Activated T-helper 1 cell treated with anti-CD3 and anti-CD28 coated beads, Interleukin-2, amount 50 U/mL, for 16 hours (primary cell): ENCODE measurements around the gene CACNA1E.
"Not testable (repeated sequence)": the region's sequence is repeated elsewhere in the genome, so short reads cannot be mapped to it uniquely, and the experiment has no call there.

Experiments used
- DNase-seq, 2 donors: peaks; one replicate each; pipeline ENCODE4 v3.0.0-alpha.2; 2020; ENCODE audit warnings: low read depth in 1 of 2, low spot score in 1 of 2

Gene CACNA1E

DNA sequence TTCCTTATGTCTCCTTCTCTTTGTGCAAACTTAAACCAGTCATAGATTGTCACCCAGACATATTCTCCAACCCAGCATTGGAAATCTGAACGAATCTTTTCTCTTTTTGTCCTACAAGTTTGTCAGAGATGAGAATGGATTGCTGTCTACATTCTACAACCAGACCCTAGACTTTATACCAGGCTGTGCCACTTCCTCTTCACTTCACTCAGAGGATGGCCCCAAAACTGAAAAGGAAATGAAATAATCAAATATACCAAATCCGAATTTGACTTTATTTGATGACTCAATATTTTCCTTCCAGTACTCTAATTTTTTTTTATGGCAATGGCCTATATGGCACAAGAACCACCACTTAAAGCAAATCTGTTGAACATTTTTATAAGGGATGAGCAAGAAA is 321.7 kb downstream of the CACNA1E start:
- no peak for DNase-seq

DNA sequence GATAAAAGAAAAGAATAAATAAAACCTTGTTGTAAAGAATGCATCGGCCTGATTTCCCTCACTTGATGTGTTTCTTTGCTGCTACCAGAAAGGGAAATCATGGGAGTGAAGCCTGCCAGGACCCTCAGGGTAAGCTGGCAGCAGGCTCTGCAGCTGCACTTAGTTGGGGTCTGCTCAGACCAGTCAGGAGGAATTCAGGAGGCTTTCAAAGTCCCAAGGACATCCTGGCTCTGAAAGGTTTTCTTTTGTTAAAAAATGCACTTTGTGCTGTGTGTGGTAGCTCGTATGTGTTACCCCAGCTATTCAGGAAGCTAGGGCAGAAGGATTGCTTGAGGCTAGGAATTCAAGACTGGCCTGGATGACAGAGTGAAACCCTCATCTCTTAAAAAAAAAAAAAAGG is 323.4 kb downstream of the CACNA1E start:
- no peak for DNase-seq

DNA sequence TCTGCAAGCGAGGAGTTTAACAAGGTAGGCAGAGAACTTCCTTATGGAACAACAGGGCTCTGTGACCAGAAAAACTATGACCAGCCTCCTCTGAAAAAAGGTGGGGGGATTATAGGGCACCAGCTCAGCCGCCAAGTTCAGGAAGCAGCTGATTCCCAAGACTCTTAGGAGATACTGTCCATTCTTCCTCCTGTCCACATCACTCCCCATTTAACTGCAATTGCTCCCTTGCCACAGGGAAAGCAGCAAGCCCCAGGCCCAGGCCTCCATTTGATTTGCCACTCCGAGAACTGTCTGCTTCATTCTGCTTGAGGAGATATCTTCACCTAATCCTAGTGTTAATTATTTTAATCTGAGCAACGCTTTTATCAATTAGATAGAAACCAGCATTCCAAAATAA is 323.9 kb downstream of the CACNA1E start:
- no peak for DNase-seq

DNA sequence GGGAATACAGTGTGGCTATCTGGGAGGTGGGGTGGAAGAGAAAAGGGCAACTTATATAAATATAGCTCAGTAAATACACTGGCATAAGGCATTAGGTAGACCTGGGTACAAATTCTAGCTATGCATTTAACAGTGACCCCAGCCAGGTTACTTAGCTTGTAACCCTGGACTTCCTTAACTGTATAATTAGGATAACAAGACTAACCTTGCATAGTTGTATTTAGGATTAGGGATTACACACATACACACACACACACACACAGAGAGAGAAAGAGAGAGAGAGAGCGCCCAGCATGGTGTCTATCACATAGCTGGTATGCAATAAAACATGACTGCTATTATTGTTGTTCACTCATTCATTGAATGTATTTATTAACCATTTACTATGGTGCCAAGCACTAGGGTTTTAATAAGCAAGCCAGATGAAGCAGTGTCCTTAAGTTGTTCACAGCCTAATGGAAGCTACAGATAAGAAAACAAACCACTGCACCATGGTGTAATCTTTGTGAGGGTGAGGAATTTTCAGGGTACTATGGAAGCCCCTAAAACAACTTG is 326.8 kb downstream of the CACNA1E start:
- no peak for DNase-seq

DNA sequence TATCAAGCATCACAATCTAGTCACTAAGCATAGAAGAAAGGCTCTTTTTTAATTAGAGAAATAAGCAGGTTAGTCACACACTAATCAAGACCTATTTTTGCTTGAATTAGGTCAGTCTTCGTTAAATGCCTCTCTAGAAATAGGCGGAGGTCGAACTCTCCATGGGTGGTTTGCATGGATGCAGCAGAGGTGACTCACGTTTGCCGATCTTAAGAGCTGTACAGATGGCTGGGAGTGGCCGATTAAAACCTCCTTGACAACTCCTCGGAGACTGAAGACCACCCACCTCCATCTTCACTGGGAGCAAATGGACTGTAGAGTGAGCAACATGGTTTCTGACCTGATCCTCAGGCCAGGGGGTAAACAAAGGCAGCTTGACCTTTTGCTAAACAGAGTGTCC is 328.9 kb downstream of the CACNA1E start:
- DNase-seq, result no peak

DNA sequence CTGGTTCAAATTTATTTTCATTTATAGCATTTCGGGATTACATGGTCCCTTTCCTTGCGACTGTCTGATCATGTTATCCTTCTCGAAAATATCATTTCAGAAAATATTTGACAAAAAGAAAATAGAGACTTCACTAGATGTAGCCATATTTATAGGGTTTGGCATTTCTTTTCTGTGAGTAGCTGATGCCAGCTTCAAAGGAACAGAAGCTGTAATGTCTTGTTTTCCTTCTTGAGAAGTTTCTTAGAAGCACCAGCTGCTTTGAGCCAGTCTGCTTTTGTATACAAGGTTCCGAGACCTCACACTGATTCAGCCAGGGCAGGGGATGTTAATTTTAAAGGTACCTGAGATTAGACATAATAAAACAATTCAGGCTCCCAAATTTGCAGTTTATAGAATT is 329.9 kb downstream of the CACNA1E start:
- no peak for DNase-seq

DNA sequence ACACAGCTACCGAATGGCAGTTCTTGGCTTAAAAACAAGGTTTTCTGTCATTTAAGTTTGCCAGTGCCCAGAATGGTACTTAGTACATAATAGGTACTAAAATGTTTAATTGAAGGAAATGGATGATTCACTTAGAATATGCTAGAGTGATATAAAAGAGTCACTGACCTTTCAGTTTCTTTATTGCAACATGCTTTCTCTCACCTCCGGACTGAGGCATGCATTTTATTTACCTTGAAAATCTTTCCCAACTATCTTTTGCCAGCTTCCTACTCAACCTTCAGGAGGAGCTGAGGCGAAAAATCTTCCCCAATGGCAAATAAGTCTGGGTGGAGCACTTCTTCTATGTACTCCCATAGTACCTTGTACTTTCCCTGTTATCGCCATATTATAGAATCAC is 333.3 kb downstream of the CACNA1E start:
- DNase-seq, result no peak

DNA sequence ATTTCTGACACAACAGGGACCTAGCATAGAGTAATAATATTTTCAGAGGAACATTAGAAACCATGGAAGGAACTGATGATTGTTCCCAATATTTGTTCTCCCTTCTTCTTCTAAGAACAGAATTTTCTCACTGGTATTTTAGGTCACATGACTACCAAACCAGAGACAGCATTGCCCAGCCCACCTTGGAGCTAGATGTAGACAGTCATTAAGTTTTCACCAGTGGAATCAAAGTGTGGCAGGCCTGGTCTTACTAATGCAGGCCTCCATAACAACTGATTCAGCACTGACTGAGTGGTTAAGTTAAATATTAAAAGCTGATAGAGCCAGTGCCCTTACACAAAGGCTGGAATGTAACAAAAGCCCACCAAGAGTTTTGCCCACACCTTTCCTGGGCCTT is 333.8 kb downstream of the CACNA1E start:
- no peak for DNase-seq

DNA sequence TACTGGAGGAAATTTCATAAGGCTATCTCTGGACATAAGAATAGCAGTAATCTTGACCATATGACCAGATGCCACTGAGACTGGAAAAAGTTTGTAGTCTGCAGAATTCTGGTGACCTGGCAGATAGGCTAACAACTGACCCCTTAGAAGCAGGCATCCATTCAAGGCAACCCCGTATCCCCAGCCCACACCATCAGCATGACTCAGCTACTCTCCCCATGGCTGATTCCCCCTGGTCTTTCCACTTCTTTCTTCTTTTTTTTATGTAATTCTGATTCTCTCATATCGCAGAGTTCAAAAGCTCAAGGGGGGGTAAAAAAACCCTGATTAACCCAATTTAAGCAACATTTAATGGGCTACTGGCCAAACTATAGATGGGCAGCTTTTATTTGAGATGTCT is 335.1 kb downstream of the CACNA1E start:
- DNase-seq, result no peak

DNA sequence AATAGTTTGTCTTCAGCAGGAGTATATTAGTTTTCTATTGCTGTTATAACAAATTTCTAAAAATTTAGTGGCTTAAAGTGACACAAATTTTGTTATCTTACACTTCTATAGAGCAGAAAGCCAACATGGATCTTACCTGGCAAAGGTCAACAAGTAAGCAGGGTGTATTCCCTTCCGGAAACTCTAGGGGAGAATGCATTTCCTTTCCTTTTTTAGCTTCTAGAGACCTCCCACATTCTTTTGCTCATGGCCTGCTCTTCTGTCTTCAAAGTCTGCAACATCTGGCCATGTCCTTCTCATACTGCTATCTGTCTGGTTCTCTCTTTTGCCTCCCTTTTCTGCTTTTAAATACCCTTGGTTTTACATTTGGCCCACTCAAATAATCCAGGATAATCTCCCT is 335.6 kb downstream of the CACNA1E start:
- no peak for DNase-seq

DNA sequence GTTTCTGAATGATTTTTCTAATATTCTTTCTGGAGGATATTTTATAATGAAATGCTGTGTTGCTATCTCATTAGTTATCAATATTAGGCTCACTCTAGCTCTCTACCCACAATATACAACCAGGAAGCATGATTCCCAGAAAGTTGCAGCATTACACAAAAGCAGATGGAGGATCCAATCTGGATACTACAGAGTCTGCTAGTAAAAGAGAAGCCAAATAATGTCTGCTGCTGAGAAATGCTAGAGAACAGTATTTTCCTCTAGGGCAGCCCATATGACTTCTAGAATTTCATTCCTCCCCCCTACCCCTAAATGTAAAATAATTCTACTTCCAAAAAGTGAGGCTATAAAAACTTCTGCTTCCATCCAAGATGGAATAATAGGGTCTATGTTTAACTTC is 338.4 kb downstream of the CACNA1E start:
- no peak for DNase-seq

DNA sequence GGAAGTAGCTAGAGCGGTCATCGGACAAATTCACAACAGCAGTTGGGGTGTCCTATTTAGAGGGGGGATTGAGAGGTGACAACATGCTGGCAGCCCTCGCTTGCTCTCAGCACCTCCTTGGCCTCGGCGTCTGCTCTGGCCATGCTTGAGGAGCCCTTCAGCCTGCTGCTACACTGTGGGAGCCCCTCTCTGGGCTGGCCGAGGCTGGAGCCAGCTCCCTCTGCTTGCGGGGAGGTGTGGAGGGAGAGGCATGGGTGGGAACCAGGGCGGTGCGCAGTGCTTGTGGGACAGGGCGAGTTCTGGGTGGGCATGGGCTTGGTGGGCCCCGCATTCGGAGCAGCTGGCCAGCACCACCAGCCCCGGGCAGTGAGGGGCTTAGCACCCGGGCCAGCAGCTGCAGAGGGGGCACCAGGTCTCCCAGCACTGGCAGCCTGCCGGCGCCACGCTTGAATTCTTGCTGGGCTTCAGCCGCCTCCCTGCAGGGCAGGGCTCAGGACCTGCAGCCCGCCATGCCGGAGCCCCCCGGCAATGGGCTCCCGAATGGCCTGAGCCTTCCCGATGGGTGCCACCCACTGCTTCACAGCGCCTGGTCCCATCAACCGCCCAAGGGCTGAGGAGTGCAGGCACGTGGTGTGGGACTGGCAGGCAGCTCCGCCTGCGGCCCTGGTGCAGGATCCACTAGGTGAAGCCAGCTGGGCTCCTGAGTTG is 349.0 kb downstream of the CACNA1E start:
- not testable (repeated sequence) for DNase-seq

DNA sequence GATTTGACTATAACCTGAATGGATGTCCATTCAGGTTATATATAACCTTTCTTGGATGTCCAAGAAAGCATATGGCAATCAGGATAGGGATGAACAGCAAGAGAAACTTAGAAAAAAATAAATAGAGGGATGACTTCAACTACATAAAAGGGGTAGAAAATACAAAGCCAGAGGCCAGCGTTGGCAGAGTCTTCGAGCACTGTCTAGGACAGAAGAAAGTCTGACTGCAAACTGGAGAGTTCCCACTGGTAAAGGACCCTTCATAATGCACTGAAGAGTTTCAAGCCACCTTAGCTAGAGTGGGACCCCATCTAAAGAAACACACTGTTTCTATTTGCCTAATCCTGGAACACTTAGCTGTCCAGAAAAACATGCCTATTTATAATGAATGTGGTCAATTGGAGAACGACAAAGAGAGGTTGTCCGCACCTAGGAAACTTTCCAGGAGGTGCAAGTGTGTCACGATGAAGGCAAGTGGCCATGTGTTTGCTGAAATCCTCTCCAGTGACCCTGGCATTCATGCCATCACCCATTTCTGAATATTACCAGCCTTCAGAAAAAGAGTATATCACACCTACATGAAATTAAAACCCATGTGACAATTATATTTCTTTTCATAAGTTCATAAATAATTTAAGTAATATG is 362.8 kb downstream of the CACNA1E start:
- no peak for DNase-seq

DNA sequence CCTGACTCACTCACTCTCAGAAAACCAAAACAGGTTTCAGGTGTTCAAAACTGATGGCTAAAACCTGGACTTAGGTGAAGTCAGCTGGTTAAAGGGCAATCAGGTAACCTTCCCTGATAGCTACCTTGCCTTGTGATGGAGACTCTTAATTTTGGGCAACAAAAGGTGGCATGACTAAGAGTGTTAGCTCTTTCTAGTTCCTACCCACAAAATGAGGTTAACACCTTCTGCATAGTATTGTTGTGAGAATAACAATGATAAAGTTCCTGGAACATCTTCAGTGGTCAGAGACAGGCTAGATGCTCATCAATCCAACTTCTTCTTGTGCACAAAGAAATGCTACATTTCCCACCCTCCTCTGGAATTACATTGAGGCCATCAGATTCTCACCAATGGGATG is 363.4 kb downstream of the CACNA1E start:
- no peak for DNase-seq

DNA sequence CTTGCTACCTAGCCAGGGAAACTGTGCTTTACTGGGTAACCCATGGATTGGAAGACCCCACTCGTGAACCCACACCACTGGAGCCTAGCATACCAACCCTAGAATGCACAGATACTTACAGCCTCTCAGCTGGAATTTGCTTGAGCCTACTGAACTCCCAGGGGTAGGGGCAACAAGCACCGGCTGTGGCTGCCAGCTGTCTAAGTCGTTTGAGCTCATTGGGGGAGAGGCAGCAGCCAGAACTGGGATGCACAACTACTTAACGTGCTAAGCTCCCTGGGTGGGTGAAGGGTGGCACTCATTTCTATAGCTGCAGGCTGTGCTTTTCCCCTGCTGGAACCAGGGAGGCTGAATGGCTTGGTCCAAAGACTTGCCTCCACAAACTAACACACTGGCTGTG is 365.8 kb downstream of the CACNA1E start:
- no peak for DNase-seq

DNA sequence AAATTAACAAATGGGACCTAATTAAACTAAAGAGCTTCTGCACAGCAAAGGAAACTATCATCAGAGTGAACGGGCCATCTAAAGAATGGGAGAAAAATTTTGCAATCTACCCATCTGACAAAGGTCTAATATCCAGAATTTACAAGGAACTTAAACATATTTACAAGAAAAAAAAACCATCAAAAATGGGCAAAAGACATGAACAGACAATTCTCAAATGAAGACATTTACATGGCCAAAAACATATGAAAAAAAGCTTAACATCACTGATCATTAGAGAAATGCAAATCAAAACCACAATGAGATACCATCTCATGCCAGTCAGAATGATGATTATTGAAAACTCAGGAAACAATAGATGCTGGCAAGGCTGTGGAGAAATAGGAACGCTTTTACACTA is 370.9 kb downstream of the CACNA1E start:
- not testable (repeated sequence) for DNase-seq

DNA sequence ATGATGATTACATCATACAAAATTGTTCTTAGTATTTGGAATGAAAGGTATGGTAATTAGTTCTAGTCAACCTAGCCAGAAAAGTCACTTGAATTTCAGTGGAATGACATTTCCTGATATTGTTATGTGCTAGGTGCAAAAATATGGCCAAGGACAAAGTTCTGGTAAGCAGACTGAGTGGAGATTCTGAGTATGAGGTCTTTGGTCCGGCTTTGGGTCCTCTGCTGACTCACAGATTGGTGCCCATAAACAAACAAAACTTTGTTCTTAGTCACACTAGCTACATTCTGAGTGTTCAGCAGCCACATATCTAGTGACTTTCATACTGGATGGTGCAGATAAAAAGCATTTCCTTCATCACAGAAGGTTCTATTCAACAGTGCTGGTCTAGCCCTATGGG is 372.1 kb downstream of the CACNA1E start:
- DNase-seq, result no peak
